COR-L47 (cell line): ENCODE measurements around the gene PRSS23.
"Not testable (repeated sequence)": the region's sequence is repeated elsewhere in the genome, so short reads cannot be mapped to it uniquely, and the experiment has no call there.

Experiments
- DNase-seq: peaks from one replicate; lab custom pipeline; 2025; lab: John Stamatoyannopoulos, UW

The PRSS23 gene, protein sequence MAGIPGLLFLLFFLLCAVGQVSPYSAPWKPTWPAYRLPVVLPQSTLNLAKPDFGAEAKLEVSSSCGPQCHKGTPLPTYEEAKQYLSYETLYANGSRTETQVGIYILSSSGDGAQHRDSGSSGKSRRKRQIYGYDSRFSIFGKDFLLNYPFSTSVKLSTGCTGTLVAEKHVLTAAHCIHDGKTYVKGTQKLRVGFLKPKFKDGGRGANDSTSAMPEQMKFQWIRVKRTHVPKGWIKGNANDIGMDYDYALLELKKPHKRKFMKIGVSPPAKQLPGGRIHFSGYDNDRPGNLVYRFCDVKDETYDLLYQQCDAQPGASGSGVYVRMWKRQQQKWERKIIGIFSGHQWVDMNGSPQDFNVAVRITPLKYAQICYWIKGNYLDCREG

DNA sequence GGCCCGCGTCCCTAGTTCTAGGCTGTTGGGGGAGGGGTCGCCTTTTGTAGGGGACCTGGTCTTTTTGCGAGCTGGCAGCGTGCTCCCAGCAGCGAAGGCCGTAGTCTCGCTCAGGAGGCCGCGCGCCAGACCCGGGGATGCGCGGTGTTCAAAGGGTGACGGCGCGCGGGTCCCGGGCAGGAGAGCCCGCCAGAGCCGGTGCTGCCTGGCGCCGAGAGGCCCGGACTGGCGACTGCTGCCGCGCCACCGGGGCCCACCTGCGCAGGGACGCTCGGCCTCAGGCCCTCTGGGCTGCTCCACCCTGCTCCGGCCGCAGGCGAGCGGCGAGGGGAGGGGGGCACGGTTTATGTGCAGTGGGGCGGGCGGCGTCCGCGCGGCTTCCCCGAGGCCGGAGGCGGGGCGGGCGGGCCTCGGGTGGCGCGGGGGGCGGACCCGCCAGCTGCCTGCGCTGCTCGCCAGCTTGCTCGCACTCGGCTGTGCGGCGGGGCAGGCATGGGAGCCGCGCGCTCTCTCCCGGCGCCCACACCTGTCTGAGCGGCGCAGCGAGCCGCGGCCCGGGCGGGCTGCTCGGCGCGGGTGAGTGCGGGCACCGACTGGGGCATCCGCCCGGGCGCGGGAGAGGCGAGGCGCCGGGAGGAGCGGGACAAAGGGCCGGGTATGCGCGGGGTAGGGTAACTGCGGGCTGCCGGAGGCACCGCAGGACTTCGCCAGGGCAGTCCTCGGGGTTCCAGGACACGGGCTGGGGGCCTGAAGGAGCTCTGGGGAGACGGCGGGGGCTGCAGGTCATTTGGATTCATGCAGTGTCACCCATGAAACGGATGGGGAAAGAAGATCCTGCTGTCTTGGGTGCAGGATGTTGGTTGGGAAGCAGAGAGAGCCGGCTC lies at the start of gene PRSS23:
Gene PRSS23 (plus strand): TSS at position 467 of the 884 bp plus-strand sequence. CDS start 7,102 bp downstream, outside the sequence.
- peak; percentile 52 for DNase-seq

DNA sequence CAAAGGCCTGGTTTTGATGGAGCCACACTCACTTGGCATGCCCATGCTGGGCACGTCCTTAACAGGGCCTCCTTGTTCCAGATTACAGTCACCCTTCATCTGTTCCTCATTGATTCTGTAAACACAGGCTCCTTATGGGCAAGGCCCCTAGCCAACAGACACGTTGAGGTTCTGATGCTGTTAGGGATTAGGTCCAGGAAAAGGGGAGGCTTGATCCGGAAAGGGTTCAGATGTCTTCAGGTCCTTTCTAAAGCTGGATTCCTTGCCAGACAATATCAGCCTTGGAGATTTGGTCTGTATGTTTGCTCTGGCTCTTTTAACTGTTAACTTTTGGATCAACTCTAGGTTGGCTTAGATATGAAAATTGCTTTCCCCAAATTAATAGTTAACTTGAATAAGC lies 46.9 kb upstream of the PRSS23 start:
- no peak for DNase-seq

DNA sequence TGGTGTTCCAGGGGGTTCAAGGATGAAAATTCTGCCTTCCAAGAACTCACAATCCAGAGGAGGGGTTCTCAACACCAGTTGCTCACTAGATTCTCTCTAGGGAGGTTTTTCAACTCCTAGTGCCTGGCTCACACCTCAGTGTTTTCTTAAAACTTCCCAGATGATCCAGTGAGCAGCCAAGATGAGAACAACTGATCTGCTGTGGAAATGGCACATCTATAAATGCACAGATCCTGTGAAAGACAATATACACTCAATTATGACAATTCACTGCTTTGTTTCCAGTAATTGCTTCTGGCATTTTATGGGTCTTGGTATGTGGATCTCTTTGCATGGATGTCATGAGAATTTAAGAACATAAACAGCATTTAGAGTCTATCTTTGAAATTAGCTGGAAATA lies 45.2 kb upstream of the PRSS23 start:
- no peak for DNase-seq

DNA sequence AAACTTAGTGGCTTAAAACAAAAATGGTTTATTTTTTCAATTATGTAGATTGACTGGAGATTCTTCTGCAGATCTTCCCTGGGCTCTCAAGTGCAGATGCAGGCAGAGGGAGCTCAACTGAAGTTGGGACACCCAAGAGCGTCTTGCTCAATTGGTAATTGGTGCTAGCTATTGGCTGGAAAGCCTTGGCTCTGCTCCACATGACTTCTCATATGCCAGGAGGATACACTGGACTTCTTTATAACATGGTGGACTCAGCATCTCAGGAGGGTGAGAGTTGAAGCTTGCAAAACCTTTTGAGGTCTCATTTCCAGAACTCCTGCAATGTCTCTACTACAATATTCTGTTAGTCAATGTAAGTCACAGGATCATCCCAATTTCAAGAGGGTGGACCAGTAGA lies 42.2 kb upstream of the PRSS23 start:
- no peak for DNase-seq

DNA sequence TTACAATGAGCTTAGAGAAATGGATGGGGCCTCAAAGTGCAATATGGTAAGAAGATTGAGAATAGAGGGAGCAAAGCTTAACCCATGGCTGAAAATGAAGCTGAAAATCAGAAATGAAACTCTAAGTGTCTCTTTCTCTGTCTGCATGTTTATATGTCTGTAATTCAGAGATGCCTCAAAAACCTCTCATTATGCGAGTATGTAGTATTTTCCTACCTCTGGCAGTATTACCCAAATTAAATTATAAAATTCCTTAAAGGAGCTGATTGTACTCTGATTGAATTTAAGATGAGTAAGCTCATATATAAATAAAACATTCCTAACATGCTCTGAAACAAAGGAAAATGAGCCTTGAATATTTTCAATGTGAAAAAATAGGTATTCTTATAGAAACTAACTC lies 39.8 kb upstream of the PRSS23 start:
- DNase-seq, result no peak

DNA sequence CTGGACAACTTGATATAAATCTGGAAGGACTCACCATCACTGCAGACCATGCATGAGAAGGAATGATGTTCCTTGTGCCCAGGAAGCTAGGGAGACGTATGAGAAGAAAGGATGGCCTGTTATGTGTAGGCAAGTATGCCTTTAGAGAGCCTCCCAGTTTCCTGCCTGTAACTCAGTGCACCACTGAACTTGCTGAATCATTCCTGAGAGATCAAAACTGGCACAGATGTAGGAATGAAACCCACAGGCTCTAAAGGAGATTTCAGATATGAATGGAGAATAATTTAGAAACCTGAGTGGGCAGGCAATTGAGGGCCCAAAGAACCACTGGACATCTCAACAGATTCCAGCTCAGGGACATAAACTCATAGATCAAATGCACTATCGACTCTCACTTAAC lies 38.4 kb upstream of the PRSS23 start:
- DNase-seq, result no peak

DNA sequence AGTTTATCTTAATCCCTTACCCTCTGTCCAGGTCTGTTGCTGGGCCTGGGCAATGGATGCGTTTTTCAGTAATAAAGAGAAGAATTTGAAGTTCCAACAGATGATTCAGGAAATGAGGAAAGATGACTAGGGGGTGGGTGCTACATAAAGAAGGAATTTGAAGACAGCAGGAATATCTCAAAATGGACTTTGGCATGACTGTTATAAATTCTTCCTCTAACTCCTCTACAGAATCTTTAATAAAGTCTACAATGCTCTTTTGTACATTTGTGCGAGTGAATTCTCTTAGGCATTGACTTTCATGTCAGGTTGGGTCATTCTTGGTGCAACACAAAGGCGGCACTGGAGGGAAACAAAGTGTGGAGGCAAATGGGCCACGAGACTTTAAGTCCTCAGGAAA lies 35.1 kb upstream of the PRSS23 start:
- no peak for DNase-seq

DNA sequence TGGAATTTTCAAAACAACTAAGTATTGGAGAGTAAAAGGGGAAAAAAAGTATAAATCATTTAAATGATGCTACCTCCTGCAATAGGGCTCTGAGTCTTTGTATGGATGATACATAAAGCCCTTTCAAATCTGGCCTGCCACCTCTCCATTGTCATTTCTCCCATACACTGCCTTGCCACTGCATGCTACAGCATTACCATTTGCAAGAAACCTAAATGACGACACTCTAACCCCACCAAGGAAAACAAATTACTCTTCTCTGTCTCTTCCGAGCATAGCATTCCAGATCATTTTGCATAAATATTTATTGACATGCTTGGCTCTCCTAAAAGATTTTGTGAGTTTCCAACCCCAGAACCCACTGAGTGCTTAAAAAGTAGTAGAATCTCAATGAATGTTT lies 34.5 kb upstream of the PRSS23 start:
- no peak for DNase-seq

DNA sequence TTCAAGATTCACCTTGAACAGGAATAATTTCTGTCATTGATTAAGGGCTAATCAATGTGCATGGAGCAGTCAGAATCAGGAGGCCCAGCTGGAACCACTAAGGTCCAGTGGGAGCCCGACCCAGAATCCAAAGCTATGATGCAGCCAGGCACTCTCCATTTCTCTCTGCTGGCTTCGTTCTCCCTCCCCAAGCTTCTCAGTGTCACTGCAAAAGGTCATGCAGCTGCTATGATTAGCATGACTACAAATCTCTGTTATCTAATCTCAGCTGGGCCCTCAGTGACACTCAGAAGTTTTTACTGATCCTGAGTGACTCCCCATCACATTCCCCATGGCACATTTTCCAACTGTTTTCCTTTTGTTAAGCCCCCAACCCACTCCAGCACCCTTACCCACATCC lies 31.1 kb upstream of the PRSS23 start:
- no peak for DNase-seq

DNA sequence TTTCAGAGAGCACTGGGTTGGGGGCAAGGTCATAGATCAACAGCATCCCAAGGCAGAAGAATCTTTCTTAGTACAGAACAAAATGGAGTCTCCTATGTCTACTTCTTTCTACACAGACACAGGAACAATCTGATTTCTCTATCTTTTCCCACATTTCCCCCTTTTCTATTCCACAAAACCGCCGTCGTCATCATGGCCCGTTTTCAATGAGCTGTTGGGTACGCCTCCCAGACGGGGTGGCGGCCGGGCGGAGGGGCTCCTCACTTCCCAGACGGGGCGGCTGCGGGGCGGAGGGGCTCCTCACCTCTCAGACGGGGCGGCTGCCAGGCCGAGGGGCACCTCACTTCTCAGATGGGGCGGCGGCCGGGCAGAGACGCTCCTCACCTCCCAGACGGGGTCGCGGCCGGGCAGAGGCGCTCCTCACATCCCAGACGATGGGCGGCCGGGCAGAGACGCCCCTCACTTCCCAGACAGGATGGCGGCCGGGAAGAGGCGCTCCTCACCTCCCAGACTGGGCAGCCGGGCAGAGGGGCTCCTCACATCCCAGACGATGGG lies 29.8 kb upstream of the PRSS23 start:
- not testable (repeated sequence) for DNase-seq

DNA sequence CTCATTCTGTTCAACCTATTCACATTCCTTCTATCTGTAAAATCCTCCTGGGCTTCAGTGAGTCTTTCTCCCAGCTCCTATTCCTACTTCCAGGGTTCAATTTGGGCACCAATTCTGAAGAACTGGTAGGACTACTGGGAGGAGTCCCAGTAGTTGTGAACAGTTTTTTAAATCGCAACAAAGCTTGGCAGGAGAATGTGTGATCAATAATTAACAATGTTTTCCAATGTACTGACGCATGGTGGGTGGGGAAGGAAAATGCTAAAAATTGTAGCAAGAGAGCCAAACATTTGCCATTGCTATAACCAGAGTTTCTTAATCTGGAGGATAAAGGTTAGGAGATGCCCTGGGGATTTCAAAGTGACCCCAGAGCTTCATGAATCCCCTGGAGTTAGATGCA lies 27.3 kb upstream of the PRSS23 start:
- DNase-seq, result no peak

DNA sequence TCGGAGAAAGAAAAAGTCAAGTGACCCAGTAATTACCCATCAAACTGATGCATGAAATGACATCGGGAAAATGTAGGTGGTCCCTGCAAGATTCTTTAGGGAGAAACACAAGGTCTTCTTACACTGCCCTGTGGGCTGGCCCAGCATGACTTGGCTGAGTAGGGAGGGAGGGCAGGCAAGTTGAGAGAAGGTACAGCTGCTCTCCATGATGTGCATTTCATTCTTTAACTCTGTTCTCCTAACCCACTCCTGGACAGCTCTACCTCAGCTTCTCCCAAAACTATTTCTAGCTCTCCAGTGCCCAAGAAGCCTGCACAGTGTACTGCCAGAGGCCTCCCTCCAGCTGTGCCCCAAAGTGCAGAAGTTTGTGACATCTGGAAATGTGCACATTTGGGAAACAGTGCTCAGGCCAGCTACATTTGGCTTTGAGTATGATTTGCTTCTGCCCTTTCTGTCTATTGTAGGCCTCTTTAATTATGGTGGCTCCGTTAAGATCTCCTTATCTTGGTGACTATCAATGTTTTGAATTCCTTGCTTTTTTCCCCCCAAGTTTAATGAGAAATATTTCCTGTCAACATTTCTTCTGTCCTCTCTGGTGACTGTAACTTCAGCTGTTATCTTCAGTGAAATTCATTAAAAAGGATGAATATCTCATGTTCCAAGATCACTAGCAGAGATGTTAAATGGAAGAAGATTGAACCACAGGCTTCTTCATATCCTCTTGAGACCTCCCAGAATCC lies 26.7 kb upstream of the PRSS23 start:
- DNase-seq, result no peak

DNA sequence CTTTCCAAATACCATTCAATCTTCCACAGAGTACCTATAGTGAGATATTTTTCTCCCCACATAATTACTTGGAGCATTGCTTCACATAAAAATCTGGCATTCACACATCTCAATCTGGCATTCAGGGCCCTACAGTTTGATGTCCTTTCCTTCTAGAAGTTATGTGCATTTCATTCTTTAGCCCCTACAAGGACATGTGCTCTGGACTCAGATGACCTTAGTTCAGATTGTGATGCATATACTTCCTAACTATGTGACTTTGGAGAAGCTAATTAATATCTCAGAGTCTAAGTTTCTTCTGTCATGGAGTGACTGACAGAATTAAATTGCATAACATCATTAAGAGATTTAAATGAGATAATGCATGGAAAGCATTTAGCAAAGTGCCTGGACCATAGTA lies 25.9 kb upstream of the PRSS23 start:
- DNase-seq, result no peak

DNA sequence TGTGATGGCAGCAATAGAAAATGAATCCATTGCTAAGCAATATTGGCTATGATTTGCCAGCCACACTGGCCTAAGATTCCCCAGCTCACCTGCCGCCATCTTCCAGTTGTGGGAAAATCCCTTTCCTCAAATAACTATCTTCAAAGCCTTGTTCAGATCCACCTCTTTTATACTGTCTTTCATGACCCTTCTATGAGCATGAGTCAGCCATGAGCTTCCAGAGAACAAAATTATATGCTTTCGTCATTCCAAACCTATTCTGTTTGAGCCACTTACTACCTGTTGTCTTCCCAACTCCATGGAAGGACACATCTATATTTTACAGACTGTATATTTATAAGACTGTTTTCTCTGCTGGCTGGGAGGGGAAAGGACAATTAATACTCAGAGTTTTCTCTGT lies 25.0 kb upstream of the PRSS23 start:
- no peak for DNase-seq

DNA sequence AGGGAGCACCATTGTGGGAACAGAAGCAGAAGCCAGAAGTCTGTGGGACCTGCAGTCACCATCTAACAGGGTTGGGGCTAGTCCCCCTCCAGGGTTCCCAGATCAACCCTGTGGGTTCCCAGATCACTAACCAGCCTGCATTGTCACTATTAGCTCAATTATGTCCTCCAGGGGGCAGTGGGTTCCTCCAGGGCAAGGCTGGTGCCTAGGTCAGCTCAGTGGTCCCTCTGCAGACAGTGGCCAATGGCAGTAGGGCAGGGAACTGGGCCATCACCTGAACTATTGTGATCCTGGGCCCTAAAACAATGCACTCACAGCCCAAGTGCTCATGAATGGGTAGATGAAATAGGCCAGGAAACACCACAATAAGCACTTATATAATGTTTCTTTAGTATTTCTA lies 18.8 kb upstream of the PRSS23 start:
- DNase-seq, result no peak

DNA sequence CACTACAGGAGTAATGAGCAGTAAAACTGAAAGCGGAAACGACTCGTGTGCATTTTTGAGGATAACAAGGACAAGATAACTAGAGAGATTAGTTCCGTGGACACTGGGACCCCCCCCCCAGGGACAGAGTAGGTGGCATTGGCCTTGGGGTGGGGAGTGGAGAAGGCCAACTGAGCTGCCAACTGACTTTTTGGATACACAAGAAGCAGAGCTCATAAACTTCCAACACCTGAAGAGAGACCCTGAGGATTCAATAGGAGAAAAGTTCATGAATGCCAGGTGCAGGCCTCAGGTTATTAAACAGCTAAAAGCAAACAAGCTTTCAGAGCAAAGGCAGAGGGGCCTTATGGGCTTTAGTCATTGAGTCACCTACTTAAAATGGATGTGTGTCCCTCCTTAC lies 17.6 kb upstream of the PRSS23 start:
- DNase-seq, result no peak

DNA sequence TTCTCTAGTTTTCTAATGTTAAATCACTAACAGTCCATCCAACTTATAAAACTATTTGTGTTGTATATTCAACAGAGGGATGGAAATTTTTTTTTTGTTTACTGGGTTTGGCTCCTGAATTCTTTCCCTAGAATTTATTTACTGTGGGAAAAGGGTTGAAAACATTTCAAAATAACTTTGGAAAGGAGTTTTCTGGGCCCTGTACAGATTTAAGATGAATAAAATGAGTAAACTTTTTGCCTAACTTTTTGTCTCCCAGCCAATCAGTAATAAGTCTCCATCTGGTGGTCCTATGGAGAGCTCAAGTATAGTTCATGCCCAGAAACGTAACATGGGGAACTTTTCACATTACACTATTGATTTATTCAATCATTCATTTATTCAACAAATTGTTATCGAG lies 16.7 kb upstream of the PRSS23 start:
- DNase-seq, result no peak

DNA sequence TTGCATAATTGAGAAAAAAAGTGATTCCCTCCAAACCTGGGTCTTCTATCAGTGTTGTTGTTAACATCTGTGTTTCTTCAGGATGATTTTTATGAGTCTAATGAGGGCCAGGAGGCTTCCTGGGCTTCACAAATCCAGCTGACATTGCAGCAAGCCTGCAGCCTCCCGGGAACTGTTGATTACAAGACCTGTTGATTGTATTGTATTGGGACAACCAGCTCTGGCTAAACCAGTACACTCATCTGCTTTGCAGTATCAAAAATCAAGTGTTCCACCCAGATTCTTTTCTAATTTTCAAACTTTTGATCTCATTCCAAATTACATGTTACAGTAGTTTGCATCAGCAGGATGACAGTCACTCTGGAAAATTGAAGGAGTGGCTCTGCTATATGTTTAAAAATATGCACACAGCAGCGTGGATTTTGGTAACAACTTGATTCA lies 16.1 kb upstream of the PRSS23 start:
- no peak for DNase-seq

DNA sequence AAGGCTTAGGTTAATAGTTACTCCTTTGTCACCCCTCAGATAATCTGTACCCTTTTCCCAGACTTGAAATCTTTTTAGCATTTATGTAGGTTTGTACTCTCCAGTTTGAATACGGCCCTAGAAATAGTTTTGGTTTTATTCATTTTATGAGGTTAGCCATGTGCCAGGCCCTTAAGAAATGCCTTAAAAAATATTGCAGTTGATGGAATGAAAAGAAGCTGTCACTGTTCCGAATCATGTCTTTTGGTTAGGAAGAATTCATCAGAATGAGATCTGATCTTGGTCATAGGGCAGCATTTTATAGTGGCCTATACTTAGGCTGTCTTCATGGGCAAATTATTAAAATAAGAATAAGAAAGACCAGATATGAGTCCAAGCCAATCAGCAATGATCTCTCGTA lies 14.8 kb upstream of the PRSS23 start:
- DNase-seq, result no peak

DNA sequence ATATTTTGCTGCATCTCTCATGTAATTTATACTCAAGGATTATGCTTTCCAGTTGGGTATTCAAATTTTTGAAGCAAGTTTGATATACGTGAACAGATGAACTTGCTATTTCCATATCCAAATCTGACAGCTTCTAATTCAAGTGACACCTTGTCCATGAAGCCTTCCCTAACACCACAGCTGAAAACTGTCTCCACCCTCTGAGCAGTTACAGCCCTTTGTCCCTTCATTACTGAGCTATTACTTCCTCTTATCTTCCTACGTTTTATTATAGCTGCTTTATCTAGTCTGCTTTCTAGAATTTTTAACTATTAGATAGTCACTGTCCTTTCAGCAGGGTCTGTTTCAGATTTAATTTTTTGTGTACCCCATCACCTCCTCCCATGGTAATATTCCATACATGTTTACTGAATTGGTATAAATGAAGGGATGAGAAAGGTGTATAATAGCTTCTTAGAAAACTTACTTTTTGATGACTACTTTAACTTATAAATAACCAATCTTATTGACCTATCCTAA lies 13.3 kb upstream of the PRSS23 start:
- no peak for DNase-seq

DNA sequence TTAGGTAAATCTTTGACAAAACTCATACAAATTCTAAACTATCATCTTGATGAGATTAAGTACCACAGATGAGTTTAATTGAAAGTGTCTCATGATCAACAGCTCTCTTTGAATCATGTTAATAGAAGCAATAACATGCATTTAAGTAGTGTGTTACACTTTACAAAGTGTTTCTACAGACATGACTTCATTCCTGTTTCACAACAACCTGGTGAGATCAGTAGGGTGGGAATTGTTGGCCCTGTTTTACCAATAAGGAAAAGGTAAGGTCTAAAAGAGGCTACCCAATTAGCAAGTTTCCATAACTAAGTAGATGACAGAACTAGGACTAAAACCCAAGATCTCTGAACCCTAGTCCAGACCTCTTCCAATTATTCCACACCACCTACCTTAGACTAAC lies 12.7 kb upstream of the PRSS23 start:
- no peak for DNase-seq

DNA sequence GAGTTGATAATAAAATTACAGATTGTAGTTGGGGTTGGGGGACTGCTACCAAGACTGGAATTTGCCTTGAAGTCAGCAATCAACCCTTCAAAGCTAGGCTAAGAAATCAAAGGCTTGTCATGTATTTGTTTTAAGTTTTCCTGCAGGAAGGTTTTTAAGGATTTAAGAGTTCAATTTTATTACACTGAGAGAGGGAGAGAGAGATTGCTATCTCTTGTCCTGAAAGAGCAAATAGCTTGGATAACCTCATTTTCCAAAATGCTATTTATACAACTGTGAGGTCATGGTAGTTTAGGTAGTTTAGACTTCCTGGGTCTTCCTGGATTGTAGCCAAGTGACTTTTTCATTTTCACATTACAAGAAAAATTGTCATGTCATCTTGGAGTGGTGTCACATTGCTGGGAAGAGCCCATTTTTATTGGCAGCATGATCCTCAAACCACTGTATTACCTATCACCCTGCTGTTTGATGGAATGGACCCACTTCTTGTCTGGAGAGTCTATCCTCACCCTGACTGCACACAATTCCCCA lies 10.1 kb upstream of the PRSS23 start:
- DNase-seq, result no peak
